HepG2 (cell line): Measurements from ENCODE around the gene SLC44A5. TPM values are rescaled to one million over a fixed set of nuclear protein-coding genes. Genes with fewer than 3 reads are reported as not detected.

Experiments used
- ATAC-seq: fragments of 200-7000 bp; cut with Tn5 transposase; 3 replicates; pipeline ENCODE4 v1.9.1; 2020; ENCODE audit warnings: mild to moderate bottlenecking, moderate library complexity
- BruUV-seq: library from RNA; stranded (reverse); fragments of 400-500 nt; replicated peaks from 2 replicates; lab custom pipeline; 2021; lab: Mats Ljungman, UMichigan
- CTCF ChIA-PET: fragments of 300-600 bp; formaldehyde crosslinking; extraction: SDS; loops from one replicate; lab custom pipeline; 2021; ENCODE audit warnings: low total read pairs, inconsistent platforms, low intra/inter-chr PET ratio; lab: Yijun Ruan, JAX
- POLR2A ChIA-PET: fragments of 350-600 bp; sonication (Branson Sonifier 250); formaldehyde crosslinking; loops from one replicate; lab custom pipeline; 2020; ENCODE audit warnings: antibody characterized with exemption, inconsistent platforms; lab: Yijun Ruan, JAX
- DNase-seq: peaks from one replicate; pipeline ENCODE4 v3.0.0-alpha.2; 2015; ENCODE audit warnings: low spot score
- FAIRE-seq: peaks from 3 replicates; lab custom pipeline; 2011; peaks lifted over from hg19 to GRCh38; lab: Jason Lieb, UNC
- H2AFZ ChIP-seq: one replicate; pipeline ENCODE4 v1.6.1; 2011; ENCODE audit warnings: low read length, inconsistent platforms
- H3K27ac ChIP-seq: fragments of 300-600 bp; 3 replicates; pipeline ENCODE4 v1.8.0; 2011; ENCODE audit warnings: mixed run types, mild to moderate bottlenecking, mixed read lengths, low read length, inconsistent platforms; ENCODE audit not compliant: insufficient read depth; ENCODE audit errors: extremely low read length
- H3K27me3 ChIP-seq, 2 experiments: fragments of 200-600 bp in 1 of 2; 2 replicates in 1 of 2; 3 replicates in 1 of 2; pipeline versions ENCODE4 v1.6.0 to v1.8.0; 2011; ENCODE audit warnings: low read length in 2 of 2, mild to moderate bottlenecking in 2 of 2, moderate library complexity in 2 of 2, inconsistent platforms in 1 of 2; ENCODE audit not compliant: insufficient read depth in 2 of 2, control insufficient read depth in 1 of 2
- H3K36me3 ChIP-seq, 2 experiments: fragments of 200-600 bp in 1 of 2; replicated peaks in 1 of 2; 2 replicates in 1 of 2; 3 replicates in 1 of 2; pipeline versions ENCODE4 v1.5.1 to v1.8.0; 2011; ENCODE audit warnings: low read length in 2 of 2, inconsistent platforms in 1 of 2; ENCODE audit not compliant: insufficient read depth in 2 of 2, control insufficient read depth in 1 of 2
- H3K4me1 ChIP-seq: 2 replicates; pipeline ENCODE4 v1.5.1; 2012; ENCODE audit warnings: low read length, inconsistent platforms; ENCODE audit not compliant: insufficient read depth
- H3K4me2 ChIP-seq: 2 replicates; pipeline ENCODE4 v1.6.0; 2011; ENCODE audit warnings: low read depth, low read length, inconsistent platforms
- H3K4me3 ChIP-seq, 3 experiments: fragments of 200-600 bp in 1 of 3; sonication (generic), shearing (Covaris generic) in 1 of 3; replicated peaks in 1 of 3; 2 replicates each; pipeline ENCODE4 v1.5.1; 2011 to 2016; ENCODE audit warnings: low read length in 3 of 3, inconsistent platforms in 2 of 3, low read depth in 2 of 3, mild to moderate bottlenecking in 2 of 3, control low read depth in 1 of 3, mixed read lengths in 1 of 3; ENCODE audit not compliant: insufficient read depth in 1 of 3
- H3K79me2 ChIP-seq: one replicate; pipeline ENCODE4 v1.6.1; 2011; ENCODE audit warnings: low read length, inconsistent platforms; ENCODE audit not compliant: insufficient read depth
- H3K9ac ChIP-seq: 2 replicates; pipeline ENCODE4 v1.6.0; 2011; ENCODE audit warnings: mild to moderate bottlenecking, low read depth, low read length, inconsistent platforms; ENCODE audit not compliant: insufficient read depth
- H3K9me3 ChIP-seq: 2 replicates; pipeline ENCODE4 v1.5.1; 2012; ENCODE audit warnings: mild to moderate bottlenecking, low read length
- H4K20me1 ChIP-seq: 2 replicates; pipeline ENCODE4 v1.6.0; 2011; ENCODE audit warnings: inconsistent platforms, mild to moderate bottlenecking, low read length, moderate library complexity; ENCODE audit not compliant: insufficient read depth
- BCLAF1 ChIP-seq: fragments of 450-650 bp; IDR thresholded peaks from 2 replicates; pipeline ENCODE4 v1.6.1; 2017; ENCODE audit warnings: mild to moderate bottlenecking
- FOSL1 ChIP-seq: sonication (generic); formaldehyde crosslinking; IDR thresholded peaks from 2 replicates; pipeline ENCODE4 v1.9.0; 2021; ENCODE audit warnings: missing genetic modification reagents, borderline replicate concordance
- FOXC1 ChIP-seq: sonication (generic); formaldehyde crosslinking; IDR thresholded peaks from 2 replicates; pipeline ENCODE4 v1.8.0; 2022; ENCODE audit warnings: mild to moderate bottlenecking, missing genetic modification reagents, borderline replicate concordance
- MYPOP ChIP-seq: sonication (generic); formaldehyde crosslinking; IDR thresholded peaks from 2 replicates; pipeline ENCODE4 v1.8.1; 2023; ENCODE audit warnings: mild to moderate bottlenecking, moderate library complexity, missing genetic modification reagents
- SAFB2 ChIP-seq: sonication (generic); formaldehyde crosslinking; IDR thresholded peaks from 2 replicates; pipeline ENCODE4 v1.5.1; 2020; ENCODE audit warnings: missing genetic modification reagents, low read depth, mild to moderate bottlenecking, borderline replicate concordance
- ZBTB33 ChIP-seq: sonication (generic); formaldehyde crosslinking; IDR thresholded peaks from 2 replicates; pipeline ENCODE4 v1.4.0; 2020; ENCODE audit warnings: missing genetic modification reagents
- ZBTB38 ChIP-seq: sonication (generic); formaldehyde crosslinking; IDR thresholded peaks from 2 replicates; pipeline ENCODE4 v1.5.1; 2020; ENCODE audit warnings: mild to moderate bottlenecking, missing genetic modification reagents
- ZNF331 ChIP-seq: sonication (generic); formaldehyde crosslinking; IDR thresholded peaks from 2 replicates; pipeline ENCODE4 v1.4.0; 2020; ENCODE audit warnings: missing genetic modification reagents
- ZNF430 ChIP-seq: sonication (generic); formaldehyde crosslinking; IDR thresholded peaks from 2 replicates; pipeline ENCODE4 v1.9.0; 2021; ENCODE audit warnings: mild to moderate bottlenecking, missing genetic modification reagents
- ZNF44 ChIP-seq: sonication (generic); formaldehyde crosslinking; IDR thresholded peaks from 2 replicates; pipeline ENCODE4 v1.5.1; 2020; ENCODE audit warnings: mild to moderate bottlenecking, missing genetic modification reagents
- ZNF562 ChIP-seq: sonication (generic); formaldehyde crosslinking; IDR thresholded peaks from 2 replicates; pipeline ENCODE4 v1.8.0; 2022; ENCODE audit warnings: missing genetic modification reagents, borderline replicate concordance
- ZNF703 ChIP-seq: sonication (generic); formaldehyde crosslinking; IDR thresholded peaks from 2 replicates; pipeline ENCODE4 v1.5.1; 2020; ENCODE audit warnings: missing genetic modification reagents, mild to moderate bottlenecking, moderate library complexity, borderline replicate concordance
- WGBS: methylation state at CpG from one replicate; pipeline ENCODE4 v1.1.6; 2017; ENCODE audit warnings: low lambda C conversion rate; 5-methylcytosine and 5-hydroxymethylcytosine counted together
- in situ Hi-C: cut with HindIII; loops from 2 replicates; pipeline ENCODE4 v1.10.0; 2017; ENCODE audit warnings: low pct_unique_long_range_greater_than_20kb; ENCODE audit not compliant: extremely low pct_ligation_motif_present
- intact Hi-C: fragments of 100-400 bp; cut with micrococcal nuclease; formaldehyde crosslinking; loops from one replicate; pipeline ENCODE4 v1.10.0; 2022; ENCODE audit not compliant: unreplicated experiment
- polyA plus RNA-seq, 8 experiments: library from polyadenylated mRNA; depleted of rRNA in 3 of 8; stranded (reverse) in 7 of 8; unstranded in 1 of 8; fragments of >200 nt; fragmentation: Illumina TruSeq in 4 of 8; extraction: Trizol in 4 of 8; gene quantifications; 2 replicates each; pipeline versions ENCODE4 v1.2.1 to v1.2.3, GENCODE V29; 2011 to 2016; ENCODE audit warnings: low read depth in 4 of 8, missing spikeins in 1 of 8, mixed read lengths in 1 of 8; ENCODE audit not compliant: insufficient read depth in 1 of 8
- total RNA-seq, 5 experiments: library from RNA; depleted of rRNA; stranded (reverse); fragments of >200 nt; fragmentation: Illumina TruSeq; extraction: Trizol; gene quantifications; 2 replicates each; pipeline ENCODE4 v1.2.3, GENCODE V29; 2016; ENCODE audit warnings: low read depth in 1 of 5

SLC44A5 gene
- total and polyA plus RNA-seq, 2 of the 13 experiments (the other 11 are each of a cell fraction or from before 2014, with no cell fraction given): 8.0 to 16.0 TPM

- H3K9me3 ChIP-seq: no peaks in the 10 kb centered on the region
- DNase-seq: no peak
- TF ChIP-seq ZNF44 (CRISPR knock-in tag) (no peak), BCLAF1 (no peak), ZNF703 (no peak), ZNF430 (CRISPR knock-in tag) (no peak), MYPOP (CRISPR knock-in tag) (no peak), ZBTB38 (CRISPR knock-in tag) (no peak), ZNF331 (CRISPR knock-in tag) (no peak), FOXC1 (CRISPR knock-in tag) (no peak), FOSL1 (no peak), ZBTB33 (CRISPR knock-in tag) (no peak), SAFB2 (CRISPR knock-in tag) (no peak), ZNF562 (CRISPR knock-in tag) (no peak)
- TF ChIP-seq, all 625 proteins: peak for 0
- no TSS peak for BruUV-seq
- Histone ChIP-seq H3K36me3 (no peaks in the 10 kb centered on the region), H3K4me3 (no peak overlapping the region), H3K4me2 (no peak overlapping the region), H4K20me1 (no peaks in the 10 kb centered on the region), H2AFZ (no peak overlapping the region), H3K27ac (no peak overlapping the region), H3K27me3 (no peaks in the 10 kb centered on the region), H3K9ac (no peak overlapping the region), H3K4me1 (peaks cover 5% of the 10 kb centered on the region; the same call in 1 of the 2 replicates), H3K79me2 (no peaks in the 10 kb centered on the region)
- ATAC-seq: no peak
- 42% methylated on average over 3 of the region's 3 CpGs for WGBS
- ChIA-PET POLR2A (no interaction called here), CTCF (no interaction called here)
- intact Hi-C loops (no loop called here), in situ Hi-C loops (no loop called here)
- FAIRE-seq: no peak
Observed at GRCh38 chr1:75575837-75576236, 35.1 kb downstream of the SLC44A5 start.
